ENCODE measurements around the gene GRIN3B. TPM values are rescaled to one million over a fixed set of nuclear protein-coding genes. Genes with fewer than 3 reads are reported as not detected.

Gene GRIN3B
- total and polyA plus RNA-seq, 9 of the 15 experiments (the other 6 are each of a cell fraction or from before 2014, with no cell fraction given), result 0.06 to 0.95 (median 0.19) TPM; not detected in 6

DNA sequence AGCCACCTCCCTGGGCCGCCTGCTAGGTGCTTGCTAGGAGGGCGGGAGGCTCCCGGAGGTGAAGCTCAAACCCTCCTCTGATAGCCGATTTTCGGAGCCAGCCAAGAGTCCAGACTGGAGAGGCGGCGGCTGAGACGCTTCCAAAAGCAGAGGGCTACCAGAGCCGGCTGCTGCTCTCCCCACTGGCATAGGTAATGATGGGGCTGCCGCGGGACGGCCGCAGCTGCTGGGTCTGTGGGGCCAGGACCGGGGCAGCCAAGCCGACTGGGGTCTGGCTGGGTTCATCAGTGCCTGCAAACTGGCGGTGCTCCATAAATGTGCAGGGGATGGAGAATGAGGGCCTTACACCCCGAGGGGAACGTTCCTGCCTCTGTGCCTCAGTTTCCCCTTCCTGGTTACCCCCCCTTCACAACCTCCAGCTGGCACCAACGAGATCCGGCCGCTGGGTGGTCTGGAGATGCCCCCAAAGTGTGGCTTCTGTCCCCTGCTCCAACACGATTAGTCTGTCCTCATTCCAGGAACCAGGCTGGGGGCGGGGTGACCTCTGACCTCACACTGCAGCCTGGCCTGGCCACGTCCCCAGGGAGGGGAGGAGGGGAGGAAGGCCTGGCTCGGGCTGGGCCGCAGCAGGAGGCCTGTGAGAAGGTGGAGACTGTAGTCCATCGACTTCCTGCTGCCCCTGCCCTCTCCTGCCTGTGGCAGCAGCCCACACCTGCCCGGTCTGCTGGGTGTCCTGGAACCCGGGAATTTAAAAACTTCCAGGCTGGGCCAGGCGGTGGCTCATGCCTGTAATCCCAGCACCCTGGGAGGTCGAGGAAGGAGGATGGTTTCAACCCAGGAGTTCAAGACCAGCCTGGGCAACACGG, 19.9 kb upstream of the GRIN3B start (continued):
- TF ChIP-seq, protein P1, sequence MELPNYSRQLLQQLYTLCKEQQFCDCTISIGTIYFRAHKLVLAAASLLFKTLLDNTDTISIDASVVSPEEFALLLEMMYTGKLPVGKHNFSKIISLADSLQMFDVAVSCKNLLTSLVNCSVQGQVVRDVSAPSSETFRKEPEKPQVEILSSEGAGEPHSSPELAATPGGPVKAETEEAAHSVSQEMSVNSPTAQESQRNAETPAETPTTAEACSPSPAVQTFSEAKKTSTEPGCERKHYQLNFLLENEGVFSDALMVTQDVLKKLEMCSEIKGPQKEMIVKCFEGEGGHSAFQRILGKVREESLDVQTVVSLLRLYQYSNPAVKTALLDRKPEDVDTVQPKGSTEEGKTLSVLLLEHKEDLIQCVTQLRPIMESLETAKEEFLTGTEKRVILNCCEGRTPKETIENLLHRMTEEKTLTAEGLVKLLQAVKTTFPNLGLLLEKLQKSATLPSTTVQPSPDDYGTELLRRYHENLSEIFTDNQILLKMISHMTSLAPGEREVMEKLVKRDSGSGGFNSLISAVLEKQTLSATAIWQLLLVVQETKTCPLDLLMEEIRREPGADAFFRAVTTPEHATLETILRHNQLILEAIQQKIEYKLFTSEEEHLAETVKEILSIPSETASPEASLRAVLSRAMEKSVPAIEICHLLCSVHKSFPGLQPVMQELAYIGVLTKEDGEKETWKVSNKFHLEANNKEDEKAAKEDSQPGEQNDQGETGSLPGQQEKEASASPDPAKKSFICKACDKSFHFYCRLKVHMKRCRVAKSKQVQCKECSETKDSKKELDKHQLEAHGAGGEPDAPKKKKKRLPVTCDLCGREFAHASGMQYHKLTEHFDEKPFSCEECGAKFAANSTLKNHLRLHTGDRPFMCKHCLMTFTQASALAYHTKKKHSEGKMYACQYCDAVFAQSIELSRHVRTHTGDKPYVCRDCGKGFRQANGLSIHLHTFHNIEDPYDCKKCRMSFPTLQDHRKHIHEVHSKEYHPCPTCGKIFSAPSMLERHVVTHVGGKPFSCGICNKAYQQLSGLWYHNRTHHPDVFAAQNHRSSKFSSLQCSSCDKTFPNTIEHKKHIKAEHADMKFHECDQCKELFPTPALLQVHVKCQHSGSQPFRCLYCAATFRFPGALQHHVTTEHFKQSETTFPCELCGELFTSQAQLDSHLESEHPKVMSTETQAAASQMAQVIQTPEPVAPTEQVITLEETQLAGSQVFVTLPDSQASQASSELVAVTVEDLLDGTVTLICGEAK (IDR thresholded peaks at IDR 0.05), result 0 out of 2 replicates have a peak, but pooled peaks have one; percentile 26
- TF ChIP-seq, protein P1 (CRISPR knock-in tag; IDR thresholded peaks at IDR 0.05), result no peak
- no peak for TF ChIP-seq RBM14 (IDR thresholded peaks at IDR 0.05; ENCODE audit: borderline replicate concordance, insufficient read depth, low read depth, low read length)
- TF ChIP-seq TEAD1 (CRISPR knock-in tag; IDR thresholded peaks at IDR 0.05), result peak; percentile 60 to 93; a peak in 2 of 4 replicates

Measured in K562 (cell line).